HFF-Myc (cell line): ENCODE data around the gene HECW1.

Source experiments
- DNase-seq: peaks from one replicate; pipeline ENCODE4 v3.0.0-alpha.2; 2011; ENCODE audit warnings: low read depth; ENCODE audit errors: extremely low read depth
- H3K4me3 ChIP-seq: replicated peaks from 2 replicates; pipeline ENCODE4 v1.5.1; 2011; ENCODE audit warnings: low read depth, mild to moderate bottlenecking, control low read depth, low read length
- CTCF ChIP-seq: IDR thresholded peaks from 2 replicates; pipeline ENCODE4 v1.5.1; 2012; ENCODE audit warnings: mild to moderate bottlenecking, low read depth, low read length, control low read depth; ENCODE audit errors: missing control alignments

Gene HECW1

GRCh38 chr7:43155636-43156035, 43.2 kb downstream of the HECW1 start:
- H3K4me3 ChIP-seq = no peak overlapping the region
- TF ChIP-seq CTCF = no peak
- no peak for DNase-seq

- no peak for TF ChIP-seq CTCF
- H3K4me3 ChIP-seq = no peak overlapping the region
- no peak for DNase-seq
Measured at GRCh38 chr7:43163885-43164284, 51.4 kb downstream of the HECW1 start.

GRCh38 chr7:43164757-43165156, 52.3 kb downstream of the HECW1 start:
- peak; percentile 68 for DNase-seq
- H3K4me3 ChIP-seq = no peak overlapping the region
- no peak for TF ChIP-seq CTCF

- H3K4me3 ChIP-seq = no peak overlapping the region
- no peak for TF ChIP-seq CTCF
- no peak for DNase-seq
Measured at GRCh38 chr7:43166686-43167085, 54.2 kb downstream of the HECW1 start.

- DNase-seq = no peak
- no peak for TF ChIP-seq CTCF
Measured at GRCh38 chr7:43169076-43169475, 56.6 kb downstream of the HECW1 start.

GRCh38 chr7:43170571-43170970, 58.1 kb downstream of the HECW1 start:
- no peak for TF ChIP-seq CTCF
- no peak overlapping the region for H3K4me3 ChIP-seq
- no peak for DNase-seq

More at GRCh38 chr7:43169076-43169475, 56.6 kb downstream of the HECW1 start:
- H3K4me3 ChIP-seq = no peak overlapping the region

- no peak for DNase-seq
- no peak overlapping the region for H3K4me3 ChIP-seq
- TF ChIP-seq CTCF = no peak
Measured at GRCh38 chr7:43175570-43176200, 63.2 kb downstream of the HECW1 start.
